ENCODE measurements around the gene LIMK1. TPM values are rescaled to one million over a fixed set of nuclear protein-coding genes. Genes with fewer than 3 reads are reported as not detected.

Gene LIMK1
- total RNA-seq, 2 donors from 2014 or later, result 11.1 to 16.5 TPM

DNA sequence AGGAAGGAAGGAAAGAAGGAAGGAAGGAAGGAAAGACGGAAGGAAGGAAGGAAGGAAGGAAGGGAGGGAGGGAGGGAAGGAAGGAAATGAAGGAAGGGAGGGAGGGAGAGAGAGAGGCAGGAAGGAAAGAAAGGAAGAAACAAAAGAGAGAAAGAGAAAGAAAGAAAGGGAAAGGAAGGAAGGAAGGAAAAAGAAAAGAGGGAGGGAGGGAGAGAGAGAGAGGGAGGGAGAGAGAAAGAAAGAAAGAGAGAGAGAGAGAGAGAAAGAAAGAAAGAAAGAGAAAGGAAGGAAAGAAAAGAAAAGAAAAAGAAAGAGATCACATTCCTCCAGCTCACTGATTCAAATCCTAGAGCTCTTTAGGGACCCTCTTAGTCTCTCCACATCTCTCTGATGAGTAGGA lies 31.0 kb upstream of the LIMK1 start:
- H3K9me3 ChIP-seq, result no peaks in the 10 kb centered on the region

DNA sequence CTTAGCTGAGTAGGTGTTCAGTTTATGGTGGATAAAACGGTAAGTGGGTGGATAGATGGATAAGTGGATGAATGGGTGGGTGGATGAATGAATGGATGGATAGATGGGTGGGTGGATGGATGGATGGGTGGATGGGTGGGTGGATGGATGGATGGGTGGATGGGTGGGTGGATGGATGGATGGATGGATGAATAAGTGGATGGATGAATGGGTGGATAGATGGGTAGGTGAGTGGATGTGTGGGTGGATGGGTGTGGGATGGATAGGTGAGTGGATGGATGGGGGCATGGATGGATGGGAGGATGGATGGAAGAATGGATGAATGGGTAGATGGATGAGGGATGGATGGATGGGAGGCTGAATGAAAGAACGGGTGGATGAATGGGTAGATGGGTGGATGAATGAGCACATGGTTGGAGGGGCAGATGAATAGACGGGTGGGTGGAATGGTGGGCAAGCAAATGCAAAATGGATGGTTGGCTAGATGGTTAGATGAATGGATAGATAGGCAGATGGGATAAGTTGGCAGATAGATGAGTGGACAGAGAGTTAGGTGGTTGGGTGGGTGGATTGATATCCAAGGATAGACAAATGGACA lies 29.9 kb upstream of the LIMK1 start:
- intact Hi-C loops (cut with DNase I), result no loop called here
- no peaks in the 10 kb centered on the region for H3K36me3 ChIP-seq
- DNase-seq, result no peak
- no peaks in the 10 kb centered on the region for H3K4me1 ChIP-seq
- H3K27ac ChIP-seq, result no peak overlapping the region
- H3K27me3 ChIP-seq, result no peaks in the 10 kb centered on the region
- no peak overlapping the region for H3K4me3 ChIP-seq
- no peak overlapping the region for H3K9ac ChIP-seq (ENCODE audit: low read depth in 2 of 2, low read length in 2 of 2)
- H3K9me3 ChIP-seq, result no peaks in the 10 kb centered on the region
- TF ChIP-seq, protein P1, sequence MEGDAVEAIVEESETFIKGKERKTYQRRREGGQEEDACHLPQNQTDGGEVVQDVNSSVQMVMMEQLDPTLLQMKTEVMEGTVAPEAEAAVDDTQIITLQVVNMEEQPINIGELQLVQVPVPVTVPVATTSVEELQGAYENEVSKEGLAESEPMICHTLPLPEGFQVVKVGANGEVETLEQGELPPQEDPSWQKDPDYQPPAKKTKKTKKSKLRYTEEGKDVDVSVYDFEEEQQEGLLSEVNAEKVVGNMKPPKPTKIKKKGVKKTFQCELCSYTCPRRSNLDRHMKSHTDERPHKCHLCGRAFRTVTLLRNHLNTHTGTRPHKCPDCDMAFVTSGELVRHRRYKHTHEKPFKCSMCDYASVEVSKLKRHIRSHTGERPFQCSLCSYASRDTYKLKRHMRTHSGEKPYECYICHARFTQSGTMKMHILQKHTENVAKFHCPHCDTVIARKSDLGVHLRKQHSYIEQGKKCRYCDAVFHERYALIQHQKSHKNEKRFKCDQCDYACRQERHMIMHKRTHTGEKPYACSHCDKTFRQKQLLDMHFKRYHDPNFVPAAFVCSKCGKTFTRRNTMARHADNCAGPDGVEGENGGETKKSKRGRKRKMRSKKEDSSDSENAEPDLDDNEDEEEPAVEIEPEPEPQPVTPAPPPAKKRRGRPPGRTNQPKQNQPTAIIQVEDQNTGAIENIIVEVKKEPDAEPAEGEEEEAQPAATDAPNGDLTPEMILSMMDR (IDR thresholded peaks at IDR 0.05), result no peak

More for the DNA sequence above, 31.0 kb upstream of the LIMK1 start:
- TF ChIP-seq, protein P1 (IDR thresholded peaks at IDR 0.05), result no peak
- Histone ChIP-seq H3K4me1 (no peaks in the 10 kb centered on the region), H3K4me3 (no peak overlapping the region), H3K9ac (ENCODE audit: low read depth in 2 of 2, low read length in 2 of 2) (no peak overlapping the region), H3K27ac (no peak overlapping the region), H3K36me3 (no peaks in the 10 kb centered on the region), H3K27me3 (no peaks in the 10 kb centered on the region)
- DNase-seq, result no peak
- intact Hi-C loops (cut with DNase I), result no loop called here

DNA sequence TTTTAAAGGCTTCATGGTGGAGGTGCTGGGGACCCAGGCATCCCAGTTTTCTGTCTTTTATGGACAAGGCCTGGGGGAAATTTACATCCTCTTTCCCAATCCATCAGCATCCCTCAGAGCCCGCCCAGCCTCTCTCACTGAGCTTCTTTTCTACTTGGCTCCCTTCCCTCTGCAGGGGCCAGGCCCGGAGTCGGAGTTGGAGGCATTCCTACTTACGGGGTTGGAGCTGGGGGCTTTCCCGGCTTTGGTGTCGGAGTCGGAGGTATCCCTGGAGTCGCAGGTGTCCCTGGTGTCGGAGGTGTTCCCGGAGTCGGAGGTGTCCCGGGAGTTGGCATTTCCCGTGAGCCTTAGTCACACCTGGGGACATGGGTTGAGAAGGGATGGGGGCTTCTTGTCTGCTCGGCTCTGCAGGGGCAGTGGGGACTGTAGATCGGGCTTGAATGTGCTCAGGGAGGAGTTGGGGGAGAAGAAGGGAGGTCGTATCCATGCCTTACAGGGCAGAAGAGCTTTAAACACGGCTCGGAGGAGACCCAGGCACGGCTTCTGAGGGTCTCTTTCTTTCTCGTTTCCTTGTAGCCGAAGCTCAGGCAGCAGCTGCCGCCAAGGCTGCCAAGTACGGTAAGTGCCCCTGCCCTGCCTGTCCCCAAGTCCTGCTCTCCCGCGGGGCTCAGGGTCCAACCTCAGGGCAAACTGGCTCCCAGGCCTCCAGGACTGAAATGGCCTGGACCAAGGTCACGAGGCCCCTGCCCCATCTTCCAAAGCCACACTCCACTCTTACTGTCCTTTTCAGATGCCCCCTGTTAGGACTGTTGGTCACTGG lies 27.3 kb upstream of the LIMK1 start:
- intact Hi-C loops (cut with DNase I), result no loop called here
- H3K9me3 ChIP-seq, result no peaks in the 10 kb centered on the region
- H3K27ac ChIP-seq, result no peak overlapping the region
- H3K4me3 ChIP-seq, result no peak overlapping the region
- H3K27me3 ChIP-seq, result no peaks in the 10 kb centered on the region
- H3K36me3 ChIP-seq, result no peaks in the 10 kb centered on the region
- no peak overlapping the region for H3K9ac ChIP-seq (ENCODE audit: low read depth in 2 of 2, low read length in 2 of 2)
- TF ChIP-seq, protein P1 (IDR thresholded peaks at IDR 0.05), result no peak
- no peak for DNase-seq
- H3K4me1 ChIP-seq, result peaks cover 10% of the 10 kb centered on the region

DNA sequence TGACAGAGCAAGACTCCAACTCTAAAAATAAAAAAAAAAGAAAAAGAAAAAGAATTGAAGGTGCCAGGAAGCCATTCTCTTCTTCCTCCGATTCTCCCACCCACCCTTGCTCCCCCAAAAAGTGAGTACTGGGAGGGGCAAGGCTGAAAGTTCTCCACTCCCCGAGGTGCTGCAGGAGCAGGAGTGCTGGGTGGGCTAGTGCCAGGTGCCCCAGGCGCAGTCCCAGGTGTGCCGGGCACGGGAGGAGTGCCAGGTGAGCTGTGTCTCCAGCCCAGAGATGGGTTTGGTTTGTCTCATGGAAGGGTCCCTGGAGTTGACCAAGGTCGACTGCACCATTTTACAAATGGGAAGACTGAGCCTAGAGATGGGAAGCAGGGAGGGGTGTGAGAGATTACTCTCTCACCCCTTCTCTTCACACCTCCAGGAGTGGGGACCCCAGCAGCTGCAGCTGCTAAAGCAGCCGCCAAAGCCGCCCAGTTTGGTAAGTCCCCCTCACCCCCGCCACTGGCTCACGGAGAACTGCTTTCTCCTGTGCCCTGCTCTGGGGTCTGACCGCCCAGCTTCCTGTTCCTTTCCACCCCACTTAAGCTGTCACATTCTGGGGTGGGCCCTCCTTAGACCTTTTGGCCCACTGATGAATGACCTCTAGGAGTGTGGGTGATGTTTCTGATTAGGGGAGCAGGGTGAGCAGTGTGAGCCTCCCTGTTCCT lies 26.2 kb upstream of the LIMK1 start:
- intact Hi-C loops (cut with DNase I), result no loop called here
- H3K4me1 ChIP-seq, result peaks cover 12% of the 10 kb centered on the region
- no peaks in the 10 kb centered on the region for H3K27me3 ChIP-seq
- H3K4me3 ChIP-seq, result no peak overlapping the region
- TF ChIP-seq, protein P1 (IDR thresholded peaks at IDR 0.05), result no peak
- H3K9ac ChIP-seq (ENCODE audit: low read depth in 2 of 2, low read length in 2 of 2), result no peak overlapping the region
- no peaks in the 10 kb centered on the region for H3K9me3 ChIP-seq
- no peaks in the 10 kb centered on the region for H3K36me3 ChIP-seq
- H3K27ac ChIP-seq, result no peak overlapping the region
- DNase-seq, result no peak

DNA sequence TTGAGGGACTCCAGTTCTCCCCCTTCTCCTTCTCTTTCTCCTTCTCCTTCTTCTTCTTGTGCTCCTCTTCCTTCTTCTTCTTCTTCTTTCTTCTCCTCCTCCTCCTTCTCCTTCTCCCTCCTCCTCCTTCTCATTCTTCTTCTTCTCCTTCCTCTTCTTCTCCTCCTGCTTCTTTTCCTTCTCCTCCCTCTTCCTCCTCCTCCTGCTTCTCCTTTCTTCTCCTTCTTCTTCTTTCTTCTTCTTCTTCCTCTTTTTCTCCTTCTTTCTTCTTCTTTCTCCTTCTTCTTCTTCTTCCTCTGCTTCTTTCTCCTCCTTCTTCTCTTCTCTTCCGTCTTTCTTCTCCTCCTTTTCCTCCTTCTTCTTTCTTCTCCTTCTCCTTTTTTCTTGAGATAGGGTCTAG lies 25.6 kb upstream of the LIMK1 start:
- DNase-seq, result no peak
- Histone ChIP-seq H3K4me1 (peaks cover 14% of the 10 kb centered on the region), H3K36me3 (no peaks in the 10 kb centered on the region), H3K27ac (no peak overlapping the region), H3K27me3 (no peaks in the 10 kb centered on the region), H3K9ac (ENCODE audit: low read depth in 2 of 2, low read length in 2 of 2) (no peak overlapping the region), H3K9me3 (no peaks in the 10 kb centered on the region), H3K4me3 (no peak overlapping the region)
- TF ChIP-seq, protein P1 (IDR thresholded peaks at IDR 0.05), result no peak
- intact Hi-C loops (cut with DNase I), result no loop called here

Measured in colonic mucosa (tissue), 4 donors.